GM15510 (cell line): ENCODE results near the gene QRICH2.

Experiments used
- POLR2A ChIP-seq: IDR thresholded peaks from 3 replicates; pipeline ENCODE4 v1.6.1; 2011; ENCODE audit warnings: borderline replicate concordance; ENCODE audit not compliant: insufficient read length; ENCODE audit errors: extremely low read depth

Gene QRICH2

GRCh38 chr17:76304226-76305134 lies 3.6 kb downstream of the QRICH2 start:
- no peak for TF ChIP-seq POLR2A

- no peak for TF ChIP-seq POLR2A
Observed at GRCh38 chr17:76297436-76297835, 10.6 kb downstream of the QRICH2 start.

- TF ChIP-seq POLR2A: no peak
Observed at GRCh38 chr17:76296889-76297288, 11.2 kb downstream of the QRICH2 start.

DNA sequence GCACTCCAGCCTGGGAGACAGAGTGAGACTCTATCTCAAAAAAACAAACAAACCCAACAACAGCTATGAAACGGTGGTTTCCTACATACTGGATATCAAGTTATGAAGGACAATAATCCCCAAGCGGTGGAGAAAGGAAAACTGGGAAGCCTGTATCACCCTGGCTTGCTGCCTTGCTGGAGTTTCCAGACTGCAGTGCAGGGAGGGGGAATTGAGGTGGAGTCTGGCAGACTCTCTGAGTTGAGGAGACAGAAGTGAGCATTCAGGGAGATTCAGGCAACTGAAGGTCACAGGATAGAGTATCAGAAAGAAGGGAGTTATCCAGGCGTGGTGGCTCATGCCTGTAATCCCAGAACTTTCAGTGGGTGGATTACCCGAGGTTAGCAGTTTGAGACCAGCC lies 11.9 kb downstream of the QRICH2 start:
- no peak for TF ChIP-seq POLR2A

DNA sequence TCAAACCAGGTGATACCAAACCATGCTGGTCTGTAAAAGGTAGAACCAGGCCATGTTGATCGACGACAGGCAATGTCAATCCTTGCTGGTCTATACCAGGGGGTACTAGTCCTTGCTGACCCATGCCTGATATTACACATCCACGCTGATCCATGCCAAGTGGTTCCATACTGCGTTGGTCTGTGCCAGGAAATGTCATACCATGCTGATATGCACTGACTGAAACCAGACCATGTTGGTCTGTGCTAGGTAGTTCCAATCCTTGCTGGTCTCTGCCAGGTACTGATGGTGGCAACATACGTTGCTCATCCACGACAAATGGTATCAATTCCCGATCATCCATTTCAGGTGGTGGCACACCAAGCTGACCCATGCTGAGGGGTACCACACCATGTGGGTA lies 15.0 kb downstream of the QRICH2 start:
- no peak for TF ChIP-seq POLR2A

DNA sequence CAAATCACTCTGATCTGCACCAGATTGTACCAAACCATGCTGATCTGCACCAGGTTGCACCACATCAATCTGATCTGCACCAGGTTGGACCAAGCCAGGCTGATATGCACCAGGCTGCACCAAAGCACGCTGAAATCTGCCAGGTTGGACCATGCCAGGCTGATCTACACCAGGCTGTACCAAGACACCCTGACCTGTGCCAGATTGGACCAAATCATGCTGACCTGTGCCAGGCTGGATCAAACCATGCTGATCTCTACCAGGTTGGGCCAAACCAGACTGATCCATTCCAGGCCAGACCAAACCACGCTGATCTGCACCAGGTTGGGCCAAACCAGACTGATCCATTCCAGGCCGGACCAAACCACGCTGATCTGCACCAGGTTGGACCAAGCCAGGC lies 15.5 kb downstream of the QRICH2 start:
- TF ChIP-seq POLR2A: no peak

- TF ChIP-seq POLR2A: no peak
Observed at GRCh38 chr17:76281573-76282371, 26.3 kb downstream of the QRICH2 start.

DNA sequence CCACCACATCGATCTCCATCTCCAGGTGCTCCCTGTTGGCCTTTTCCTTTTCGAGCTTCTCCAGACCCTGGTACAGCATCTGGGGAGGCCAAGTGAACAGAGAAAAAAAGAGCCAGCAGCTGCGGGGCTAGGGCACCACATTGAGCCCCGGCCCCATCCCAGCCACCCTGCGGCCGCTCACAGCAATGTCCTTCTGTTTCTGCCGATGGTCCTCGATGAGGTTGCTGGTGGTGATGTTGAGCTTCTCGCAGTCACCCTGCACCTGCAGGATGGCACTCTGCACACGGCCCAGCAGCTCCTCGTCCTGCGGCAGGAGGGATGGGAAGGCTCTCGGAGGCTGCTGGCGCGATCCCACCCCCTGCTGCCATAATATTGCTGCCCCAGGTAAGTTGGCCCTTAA lies 27.4 kb downstream of the QRICH2 start:
- TF ChIP-seq POLR2A: no peak

- no peak for TF ChIP-seq POLR2A
Observed at GRCh38 chr17:76279742-76280287, 28.3 kb downstream of the QRICH2 start.

DNA sequence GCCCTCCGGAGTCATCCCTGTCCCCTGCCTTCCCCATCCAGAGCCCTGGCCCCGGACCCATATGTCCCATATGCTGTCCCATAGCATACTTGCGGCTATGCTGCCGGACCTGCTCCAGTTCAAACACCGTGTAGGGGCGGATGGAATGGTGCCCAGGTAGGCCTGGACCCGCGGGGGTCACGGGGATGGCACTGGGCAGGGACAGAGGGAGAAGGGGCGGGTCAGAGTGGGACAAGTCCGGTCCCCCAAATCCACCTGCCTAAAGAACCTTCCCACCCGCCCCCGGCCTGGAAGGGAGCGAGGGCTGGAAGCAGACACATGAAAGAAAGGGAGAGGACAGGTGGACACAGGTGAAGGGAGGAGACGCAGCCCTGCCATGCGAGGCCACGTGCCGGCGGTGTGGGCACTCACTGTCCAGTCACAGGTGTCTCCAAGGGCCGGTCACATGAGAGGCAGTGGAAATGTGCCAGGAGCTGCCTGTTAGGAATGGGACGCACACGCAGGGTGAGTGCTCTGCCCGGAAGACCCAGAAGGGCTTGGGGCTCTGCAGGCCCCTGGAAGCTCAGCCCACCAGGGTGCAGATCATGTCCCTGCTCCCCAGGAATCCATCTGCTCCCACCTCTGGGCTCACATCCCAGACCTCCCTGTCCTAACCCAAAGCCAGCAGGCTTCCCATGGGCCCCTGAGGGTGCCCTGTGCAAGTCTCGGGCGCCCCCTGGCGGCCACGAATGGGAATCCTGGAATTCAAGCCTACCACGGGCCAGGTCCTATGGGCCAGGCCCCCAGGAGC lies 28.9 kb downstream of the QRICH2 start:
- TF ChIP-seq POLR2A: no peak

GRCh38 chr17:76278268-76278908 lies 29.7 kb downstream of the QRICH2 start:
- no peak for TF ChIP-seq POLR2A

DNA sequence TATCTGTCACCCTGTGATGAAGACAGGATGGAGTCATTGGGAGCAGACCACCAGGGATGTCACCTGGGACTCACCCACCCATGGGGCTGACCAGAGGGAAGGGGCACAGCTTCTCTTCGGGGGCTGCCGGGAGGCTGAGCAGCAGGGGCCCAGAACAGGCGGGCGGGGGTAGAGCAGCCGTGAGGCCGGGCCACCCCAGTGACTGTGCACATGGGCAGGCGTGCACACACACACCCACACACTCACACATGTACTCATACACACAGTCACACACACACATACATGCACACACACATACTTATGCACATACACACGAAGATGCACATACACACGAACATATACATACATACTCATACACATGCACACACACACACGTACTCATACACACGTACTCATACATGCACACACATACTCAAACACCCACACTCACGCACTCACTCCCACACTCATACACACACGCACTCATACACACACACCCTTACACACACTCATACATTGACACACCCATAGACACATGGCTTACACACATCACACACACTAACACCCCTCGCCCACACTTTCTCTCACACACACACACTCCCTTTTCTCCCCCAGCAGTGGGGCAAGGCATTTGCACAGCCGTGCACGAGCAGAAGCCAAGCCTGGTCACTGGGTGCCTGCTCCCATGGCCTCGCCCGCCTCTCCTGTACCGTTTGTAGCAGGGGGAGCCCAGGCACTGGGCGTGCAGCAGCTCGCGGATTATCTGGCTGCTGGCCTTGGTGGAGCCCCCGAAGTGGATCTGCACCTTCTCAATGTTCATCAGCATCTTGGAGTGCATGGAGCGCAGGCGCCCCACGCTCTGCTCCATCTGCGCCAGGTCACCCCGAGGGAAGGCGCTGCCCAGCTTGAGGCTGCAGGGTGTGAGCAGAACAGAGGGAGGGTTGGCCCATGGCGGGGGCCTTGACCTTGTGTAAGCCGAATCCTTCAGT lies 30.5 kb downstream of the QRICH2 start:
- no peak for TF ChIP-seq POLR2A
